Subcutaneous adipose tissue (tissue), 4 donors: ENCODE measurements around the gene NOS1AP. TPM values are rescaled to one million over a fixed set of nuclear protein-coding genes. Genes with fewer than 3 reads are reported as not detected.

Experiments
- total RNA-seq, 4 donors: library from RNA; depleted of rRNA; stranded (reverse); fragments of >200 nt; gene quantifications; one replicate each; pipeline ENCODE4 v1.1.0, GENCODE V29; 2016
- TF ChIP-seq, protein P1 (sequence below): fragments of 450-650 bp; IDR thresholded peaks from one replicate; pipeline ENCODE4 v1.5.1; 2016; ENCODE audit warnings: low read depth, mild to moderate bottlenecking, control low read depth, antibody characterized with exemption, moderate library complexity

Gene NOS1AP
- total RNA-seq, 4 donors from 2014 or later = 0.51 to 5.1 (median 0.96) TPM

DNA sequence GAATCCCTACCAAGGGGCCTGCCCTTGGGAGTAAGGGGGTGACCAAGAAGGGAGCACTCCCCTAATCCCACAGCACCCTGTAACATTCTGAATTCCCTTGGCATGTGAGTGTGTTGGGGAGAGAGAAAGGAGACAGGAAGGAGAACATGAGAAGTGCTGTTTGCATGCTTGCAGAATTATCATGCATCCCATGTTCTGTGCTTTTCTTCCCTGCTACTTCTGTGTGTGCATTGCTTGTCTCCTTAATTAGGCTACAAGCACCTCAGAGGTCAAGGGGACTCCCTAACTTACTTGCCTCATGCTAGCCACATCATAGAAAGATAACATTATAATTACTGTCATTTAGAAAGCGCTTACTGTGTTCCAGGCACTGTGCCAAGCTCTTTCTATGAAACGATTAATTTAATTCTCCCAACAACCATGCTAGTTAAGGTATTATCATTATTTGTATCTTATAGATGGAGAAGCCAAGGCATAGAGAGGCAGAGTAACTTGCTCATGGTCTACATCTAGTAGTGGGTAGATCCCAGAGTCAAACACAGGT lies 11.1 kb downstream of the NOS1AP start:
- TF ChIP-seq, protein P1, sequence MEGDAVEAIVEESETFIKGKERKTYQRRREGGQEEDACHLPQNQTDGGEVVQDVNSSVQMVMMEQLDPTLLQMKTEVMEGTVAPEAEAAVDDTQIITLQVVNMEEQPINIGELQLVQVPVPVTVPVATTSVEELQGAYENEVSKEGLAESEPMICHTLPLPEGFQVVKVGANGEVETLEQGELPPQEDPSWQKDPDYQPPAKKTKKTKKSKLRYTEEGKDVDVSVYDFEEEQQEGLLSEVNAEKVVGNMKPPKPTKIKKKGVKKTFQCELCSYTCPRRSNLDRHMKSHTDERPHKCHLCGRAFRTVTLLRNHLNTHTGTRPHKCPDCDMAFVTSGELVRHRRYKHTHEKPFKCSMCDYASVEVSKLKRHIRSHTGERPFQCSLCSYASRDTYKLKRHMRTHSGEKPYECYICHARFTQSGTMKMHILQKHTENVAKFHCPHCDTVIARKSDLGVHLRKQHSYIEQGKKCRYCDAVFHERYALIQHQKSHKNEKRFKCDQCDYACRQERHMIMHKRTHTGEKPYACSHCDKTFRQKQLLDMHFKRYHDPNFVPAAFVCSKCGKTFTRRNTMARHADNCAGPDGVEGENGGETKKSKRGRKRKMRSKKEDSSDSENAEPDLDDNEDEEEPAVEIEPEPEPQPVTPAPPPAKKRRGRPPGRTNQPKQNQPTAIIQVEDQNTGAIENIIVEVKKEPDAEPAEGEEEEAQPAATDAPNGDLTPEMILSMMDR = no peak

DNA sequence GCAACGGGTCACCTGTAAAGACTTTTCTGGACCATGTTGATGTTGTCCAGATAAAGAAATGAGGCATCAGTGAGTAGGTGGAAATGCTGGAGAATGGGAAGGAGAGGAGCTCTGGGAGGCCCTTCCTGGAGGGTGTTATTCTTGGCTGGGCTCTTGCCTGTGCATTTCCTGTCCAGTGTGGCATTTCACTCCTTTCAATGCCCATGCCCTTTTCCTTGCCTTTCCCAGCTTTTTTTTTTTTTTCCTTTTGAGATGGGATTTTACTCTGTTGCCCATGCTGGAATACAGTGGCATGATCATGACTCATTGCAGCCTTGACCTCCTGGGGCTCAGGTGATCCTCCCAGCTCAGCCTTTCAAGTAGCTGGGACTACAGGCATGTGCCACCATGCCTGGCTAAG lies 11.8 kb downstream of the NOS1AP start:
- TF ChIP-seq, protein P1 = no peak

DNA sequence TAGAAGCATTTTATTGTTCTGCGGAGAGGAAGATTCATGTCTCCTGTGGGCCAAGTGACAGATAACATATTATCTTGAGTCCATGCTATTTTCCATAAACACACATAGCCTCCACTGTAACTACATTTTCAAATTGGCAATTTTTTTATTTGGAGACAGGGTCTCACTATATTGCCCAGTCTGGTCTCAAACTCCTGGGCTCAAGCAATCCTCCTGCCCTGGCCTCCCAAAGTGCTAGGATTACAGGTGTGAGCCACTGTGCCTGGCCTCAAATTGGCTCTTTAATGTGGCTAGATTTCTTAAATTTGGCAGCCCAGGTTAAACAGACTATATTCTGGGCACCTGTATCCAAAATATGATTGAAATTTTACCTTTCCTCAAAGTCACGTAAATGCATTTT lies 13.8 kb downstream of the NOS1AP start:
- TF ChIP-seq, protein P1 = no peak

DNA sequence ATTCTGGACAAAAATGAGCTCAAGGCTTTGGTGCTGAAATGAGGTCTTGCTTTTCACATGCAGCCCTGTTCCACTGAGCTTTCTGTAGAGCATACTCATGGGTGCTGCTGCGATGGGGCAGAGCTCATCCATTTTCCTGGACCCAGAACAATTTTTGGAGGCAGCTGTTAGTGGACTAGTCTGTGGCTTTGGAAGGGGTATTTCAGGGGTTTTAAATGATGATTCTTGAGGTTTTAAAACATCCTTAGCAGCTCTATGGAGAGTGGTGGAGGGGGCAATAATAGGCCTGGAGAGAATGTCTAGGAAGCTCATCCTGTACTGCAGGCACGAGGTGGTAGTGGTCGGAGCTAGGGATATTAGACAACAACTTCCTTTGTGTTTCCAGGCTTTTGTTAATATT lies 16.5 kb downstream of the NOS1AP start:
- TF ChIP-seq, protein P1 = no peak

DNA sequence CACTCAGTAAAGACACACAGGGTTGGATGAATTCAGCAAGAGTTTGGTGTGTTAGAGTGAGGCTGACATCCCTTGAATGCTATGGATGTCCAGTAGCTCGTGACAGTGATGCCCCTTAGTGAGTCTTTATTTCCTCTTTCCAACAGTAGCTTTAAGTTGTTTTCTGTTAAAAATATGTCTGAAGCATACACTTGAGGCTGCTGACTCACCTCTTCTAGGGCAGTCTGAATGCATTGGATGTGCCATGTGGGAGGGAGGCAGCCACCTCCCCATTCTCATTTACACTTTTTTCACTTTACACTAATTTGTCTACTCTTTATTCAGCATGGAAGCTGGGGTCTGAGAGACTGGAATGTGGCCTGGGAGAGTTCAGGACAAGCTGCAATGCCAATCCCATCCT lies 17.6 kb downstream of the NOS1AP start:
- TF ChIP-seq, protein P1 = no peak

DNA sequence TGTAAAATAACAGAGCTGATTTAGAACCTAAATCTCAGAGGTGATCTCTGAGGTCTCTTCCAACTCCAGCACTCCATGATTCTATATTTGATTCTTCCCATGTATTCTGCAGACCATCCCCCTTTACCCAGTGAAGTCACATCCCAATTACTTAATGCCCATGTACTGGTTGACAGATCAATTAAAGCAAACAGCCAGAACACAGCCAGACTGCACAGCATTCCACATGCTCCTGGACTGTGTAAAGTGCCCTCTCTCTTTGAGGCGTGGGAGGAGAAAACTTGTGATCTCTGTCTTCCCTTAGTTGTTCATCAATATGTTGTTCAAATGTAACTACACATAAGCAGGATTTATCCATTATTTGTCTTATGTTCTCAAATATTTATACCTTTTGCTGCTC lies 18.1 kb downstream of the NOS1AP start:
- TF ChIP-seq, protein P1 = no peak

DNA sequence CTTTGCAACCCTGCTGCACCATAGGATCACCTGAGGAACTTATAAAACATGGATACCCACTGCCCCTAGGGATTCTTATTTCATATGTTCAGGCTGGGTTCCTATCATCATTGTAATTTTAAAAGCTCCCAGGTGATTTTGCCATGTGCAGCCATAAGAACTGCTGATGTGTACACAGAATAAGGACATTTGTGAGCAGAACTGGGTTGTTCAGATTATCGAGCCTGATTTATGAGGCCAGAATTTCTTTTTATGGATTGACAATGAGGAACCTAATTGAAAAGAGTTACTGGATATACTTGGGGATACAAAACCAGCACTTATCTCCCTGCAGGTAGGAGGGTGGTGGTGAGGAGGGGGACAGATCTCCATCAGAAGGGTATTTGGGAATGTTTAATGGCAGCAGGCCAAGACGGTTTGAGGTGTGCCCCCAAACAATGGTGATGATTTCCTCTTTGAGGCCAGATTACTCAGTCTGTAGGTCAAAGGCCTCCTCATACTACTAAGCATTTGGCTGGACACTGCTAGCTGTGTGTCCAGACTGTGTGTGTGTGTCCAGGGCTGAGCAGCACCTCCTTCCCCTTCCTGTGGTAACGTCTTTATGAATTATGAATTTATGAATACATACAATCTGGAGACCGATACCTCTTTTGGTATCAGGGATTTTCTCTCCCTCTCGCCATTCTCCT lies 18.9 kb downstream of the NOS1AP start:
- TF ChIP-seq, protein P1 = no peak
